NT2/D1 (cell line): ENCODE data around the gene NLRP5.

ENCODE experiments used
- SUZ12 ChIP-seq: IDR thresholded peaks from 2 replicates; pipeline ENCODE4 v1.6.1; 2011; ENCODE audit not compliant: insufficient read length, insufficient read depth; ENCODE audit errors: extremely low read depth
- YY1 ChIP-seq: IDR thresholded peaks from 2 replicates; pipeline ENCODE4 v1.6.1; 2011; ENCODE audit not compliant: insufficient read length, insufficient read depth
- ZNF274 ChIP-seq: IDR thresholded peaks from 2 replicates; pipeline ENCODE4 v1.6.1; 2011; ENCODE audit warnings: mild to moderate bottlenecking, low read depth, low read length

- no peak for TF ChIP-seq ZNF274
- TF ChIP-seq YY1: no peak
- TF ChIP-seq SUZ12: no peak
Observed at GRCh38 chr19:56086671-56087430, 100.3 kb downstream of the NLRP5 start.
